GM23248 (cell line): Measurements from ENCODE around the gene COPS9.

Experiments used
- EZH2 ChIP-seq: fragments of 200-600 bp; sonication (generic); IDR thresholded peaks from 2 replicates; pipeline ENCODE4 v1.6.1; 2018; ENCODE audit warnings: antibody characterized with exemption, mild to moderate bottlenecking; ENCODE audit not compliant: insufficient read depth, poor library complexity, severe bottlenecking
- EZH2phosphoT487 ChIP-seq: fragments of 200-600 bp; sonication (generic); IDR thresholded peaks from 2 replicates; pipeline ENCODE4 v1.6.1; 2018; ENCODE audit warnings: antibody characterized with exemption, moderate library complexity, mild to moderate bottlenecking, low read depth; ENCODE audit not compliant: insufficient read depth

DNA sequence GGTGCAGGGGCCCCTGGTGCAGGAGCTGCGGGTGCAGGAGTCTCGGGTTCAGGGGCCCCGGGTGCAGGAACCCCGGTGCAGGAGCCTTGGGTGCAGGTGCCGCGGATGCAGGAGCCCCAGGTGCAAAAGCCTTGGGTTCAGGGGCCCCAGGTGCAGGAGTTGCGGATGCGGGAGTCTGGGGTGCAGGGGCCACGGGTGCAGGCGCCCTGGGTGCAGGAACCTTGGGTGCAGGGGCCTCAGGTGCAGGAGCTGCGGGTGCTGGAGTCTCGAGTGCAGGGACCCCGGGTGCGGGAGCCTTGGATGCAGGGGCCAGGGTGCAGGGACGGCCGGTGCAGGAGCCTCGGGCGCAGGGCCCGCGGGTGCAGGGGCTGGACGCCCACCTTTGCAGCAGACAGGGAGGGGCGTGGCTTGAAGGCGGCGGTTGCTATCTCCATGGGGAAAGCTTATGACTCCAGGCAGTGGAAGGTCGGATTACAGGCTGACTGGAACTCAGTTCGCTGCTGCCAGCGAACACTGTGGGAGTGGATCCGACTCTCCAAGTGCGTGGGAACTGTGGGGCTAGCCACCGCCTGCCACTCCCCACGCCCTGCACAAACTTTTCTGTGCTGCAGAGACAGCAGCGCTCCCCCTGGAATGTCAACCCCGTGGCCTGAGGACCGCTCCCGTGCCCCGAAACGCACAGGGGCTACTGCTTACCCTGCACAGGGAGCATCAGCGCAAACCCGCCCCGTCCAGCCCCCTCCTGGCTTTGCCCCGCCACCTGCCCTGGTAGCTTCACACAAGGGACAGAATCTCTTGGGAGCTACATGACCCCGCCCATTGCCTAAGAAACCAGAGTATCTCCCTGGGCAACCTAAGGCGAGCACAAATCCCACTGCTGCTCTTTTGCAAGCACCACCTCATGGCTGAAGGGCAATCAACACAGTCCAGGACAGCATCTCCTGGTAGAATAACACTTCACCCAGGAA lies 40.3 kb downstream of the COPS9 start:
- TF ChIP-seq EZH2phosphoT487 = 0 out of 2 replicates have a peak, but pooled peaks have one; percentile 3
- no peak for TF ChIP-seq EZH2
